HG03521 (cell line): ENCODE data around the gene MAP3K12.

Experiments
- ATAC-seq: cut with Tn5 transposase; IDR thresholded peaks from one replicate; pipeline ENCODE4 v1.9.1; 2021; ENCODE audit warnings: mild to moderate bottlenecking, moderate library complexity; ENCODE audit not compliant: unreplicated experiment

Gene MAP3K12

GRCh38 chr12:53474819-53475218 is 24.4 kb downstream of the MAP3K12 start:
- no peak for ATAC-seq

- ATAC-seq = no peak
Measured at GRCh38 chr12:53474077-53474476, 25.2 kb downstream of the MAP3K12 start.

GRCh38 chr12:53472056-53472582 is 27.1 kb downstream of the MAP3K12 start:
- no peak for ATAC-seq

- no peak for ATAC-seq
Measured at GRCh38 chr12:53468282-53468681, 31.0 kb downstream of the MAP3K12 start.

GRCh38 chr12:53467880-53468279 is 31.4 kb downstream of the MAP3K12 start:
- ATAC-seq = no peak

- no peak for ATAC-seq
Measured at GRCh38 chr12:53467082-53467481, 32.2 kb downstream of the MAP3K12 start.

GRCh38 chr12:53466640-53467039 is 32.6 kb downstream of the MAP3K12 start:
- ATAC-seq = no peak

GRCh38 chr12:53465679-53466078 is 33.6 kb downstream of the MAP3K12 start:
- ATAC-seq = no peak

GRCh38 chr12:53464685-53465418 is 34.4 kb downstream of the MAP3K12 start:
- ATAC-seq = no peak

- ATAC-seq = no peak
Measured at GRCh38 chr12:53463802-53464560, 35.3 kb downstream of the MAP3K12 start.

- ATAC-seq = no peak
Measured at GRCh38 chr12:53462935-53463334, 36.3 kb downstream of the MAP3K12 start.

GRCh38 chr12:53461591-53461990 is 37.7 kb downstream of the MAP3K12 start:
- ATAC-seq = no peak

GRCh38 chr12:53461059-53461458 is 38.2 kb downstream of the MAP3K12 start:
- ATAC-seq = no peak

GRCh38 chr12:53459097-53459496 is 40.2 kb downstream of the MAP3K12 start:
- no peak for ATAC-seq

- ATAC-seq = no peak
Measured at GRCh38 chr12:53456654-53457366, 42.4 kb downstream of the MAP3K12 start.

- no peak for ATAC-seq
Measured at GRCh38 chr12:53454707-53455106, 44.6 kb downstream of the MAP3K12 start.

- no peak for ATAC-seq
Measured at GRCh38 chr12:53453953-53454640, 45.2 kb downstream of the MAP3K12 start.

- ATAC-seq = peak; percentile 28
Measured at GRCh38 chr12:53452159-53453077, 46.8 kb downstream of the MAP3K12 start.

- ATAC-seq = peak; percentile 96
Measured at GRCh38 chr12:53451661-53452158, 47.5 kb downstream of the MAP3K12 start, which contains the start of gene PCBP2. TSS of gene PCBP2 (plus strand) at chr12:53452102. CDS start at chr12:53454801, 2,699 bp downstream.
